IMR-90 (cell line): Measurements from ENCODE around the gene NFE2L2. TPM values are rescaled to one million over a fixed set of nuclear protein-coding genes. Genes with fewer than 3 reads are reported as not detected.

Experiments
- CEBPB ChIP-seq: IDR thresholded peaks from 2 replicates; pipeline ENCODE4 v1.6.1; 2012; ENCODE audit warnings: low read depth, low read length, improper control_type of control experiment
- FOS ChIP-seq: fragments of 150-350 bp; IDR thresholded peaks from 2 replicates; pipeline ENCODE4 v1.6.1; 2016; ENCODE audit warnings: low read depth, low read length
- MAZ ChIP-seq: IDR thresholded peaks from 2 replicates; pipeline ENCODE4 v1.6.1; 2012; ENCODE audit warnings: low read depth, mild to moderate bottlenecking, low read length, improper control_type of control experiment, moderate library complexity, borderline replicate concordance
- USF2 ChIP-seq: fragments of 150-350 bp; IDR thresholded peaks from 2 replicates; pipeline ENCODE4 v1.6.1; 2017; ENCODE audit warnings: mild to moderate bottlenecking, antibody characterized with exemption, low read length, low read depth
- polyA plus RNA-seq, 3 experiments: library from polyadenylated mRNA; depleted of rRNA; stranded (reverse); fragments of >200 nt; gene quantifications; 2 replicates each; pipeline ENCODE4 v1.2.3, GENCODE V29; 2012; ENCODE audit warnings: low replicate concordance in 1 of 3
- total RNA-seq: library from RNA; depleted of rRNA; stranded (reverse); fragments of >200 nt; gene quantifications from 2 replicates; pipeline ENCODE4 v1.2.3, GENCODE V29; 2012

The NFE2L2 gene
- total and polyA plus RNA-seq, 2 of the 4 experiments (the other 2 are of a cell fraction): 72.7 to 83.5 TPM

- peak; percentile 33; the same call in 1 of the 2 replicates for TF ChIP-seq USF2
- TF ChIP-seq FOS: 0 out of 2 replicates have a peak, but pooled peaks have one; percentile 36
- TF ChIP-seq CEBPB: peak; percentile 100
- peak; percentile 76; the same call in 1 of the 2 replicates for TF ChIP-seq MAZ
Observed at GRCh38 chr2:177263451-177264208, 897 bp downstream of the NFE2L2 start (continued).
